ENCODE measurements around the gene TCTN2.

- TF ChIP-seq TSHZ2 (CRISPR knock-in tag; IDR thresholded peaks at IDR 0.05) (no peak), TOX (CRISPR knock-in tag; IDR thresholded peaks at IDR 0.05; ENCODE audit: borderline replicate concordance) (no peak), SNAI2 (CRISPR knock-in tag; IDR thresholded peaks at IDR 0.05) (no peak), PPARA (CRISPR knock-in tag; IDR thresholded peaks at IDR 0.05; ENCODE audit: borderline replicate concordance) (no peak), ZFP30 (CRISPR knock-in tag; IDR thresholded peaks at IDR 0.05) (no peak), OSR1 (CRISPR knock-in tag; IDR thresholded peaks at IDR 0.05) (no peak), PATZ1 (CRISPR knock-in tag; IDR thresholded peaks at IDR 0.05; ENCODE audit: borderline replicate concordance) (no peak), ARNTL (CRISPR knock-in tag; IDR thresholded peaks at IDR 0.05; ENCODE audit: borderline replicate concordance, low read depth) (no peak), CSRNP3 (CRISPR knock-in tag; IDR thresholded peaks at IDR 0.05) (no peak), CSDC2 (CRISPR knock-in tag; IDR thresholded peaks at IDR 0.05) (no peak)
Observed at GRCh38 chr12:123727878-123728277, 57.0 kb downstream of the TCTN2 start.

All from SK-N-SH treated with all-trans-retinoic acid at 6 μM for 48 hours (cell line).